Loucy (cell line): ENCODE results near the gene MCF2L.

ENCODE experiments used
- H2AFZ ChIP-seq: fragments of 200-600 bp; sonication (generic); 2 replicates; pipeline ENCODE4 v1.6.0; 2016; ENCODE audit warnings: antibody characterized with exemption, mild to moderate bottlenecking, low read length, moderate library complexity
- H3F3A ChIP-seq: fragments of 200-600 bp; 2 replicates; pipeline ENCODE4 v1.6.0; 2016; ENCODE audit warnings: antibody characterized with exemption, low read depth, mild to moderate bottlenecking
- H3K27me3 ChIP-seq: fragments of 200-600 bp; sonication (generic); 2 replicates; pipeline ENCODE4 v1.6.1; 2014; ENCODE audit warnings: low read length, mild to moderate bottlenecking; ENCODE audit not compliant: insufficient read depth, poor library complexity, severe bottlenecking
- H3K36me3 ChIP-seq: fragments of 200-600 bp; sonication (generic); 2 replicates; pipeline ENCODE4 v1.6.1; 2016; ENCODE audit warnings: low read length; ENCODE audit not compliant: insufficient read depth
- H3K4me1 ChIP-seq: fragments of 200-600 bp; sonication (generic); 2 replicates; pipeline ENCODE4 v1.5.1; 2014; ENCODE audit warnings: low read length, mild to moderate bottlenecking; ENCODE audit not compliant: insufficient read depth, poor library complexity, severe bottlenecking
- H3K4me2 ChIP-seq: fragments of 200-600 bp; sonication (generic); 2 replicates; pipeline ENCODE4 v1.6.0; 2014; ENCODE audit warnings: antibody characterized with exemption, low read length, low read depth, mild to moderate bottlenecking; ENCODE audit not compliant: poor library complexity, severe bottlenecking
- H3K4me3 ChIP-seq: fragments of 200-600 bp; sonication (generic); 2 replicates; pipeline ENCODE4 v1.5.1; 2014; ENCODE audit warnings: low read length, mild to moderate bottlenecking, mixed read lengths; ENCODE audit not compliant: poor library complexity, severe bottlenecking
- H3K79me2 ChIP-seq: fragments of 200-600 bp; sonication (generic); 2 replicates; pipeline ENCODE4 v1.6.1; 2014; ENCODE audit warnings: low read length; ENCODE audit not compliant: insufficient read depth
- H3K9ac ChIP-seq: fragments of 200-600 bp; sonication (generic); 2 replicates; pipeline ENCODE4 v1.6.0; 2014; ENCODE audit warnings: mild to moderate bottlenecking, low read depth, low read length, moderate library complexity; ENCODE audit not compliant: poor library complexity, severe bottlenecking
- H3K9me2 ChIP-seq: fragments of 200-600 bp; sonication (generic); replicated peaks from 2 replicates; pipeline ENCODE4 v1.6.1; 2016; ENCODE audit warnings: low read depth, low read length, mixed read lengths
- H3K9me3 ChIP-seq: fragments of 200-600 bp; sonication (generic); 2 replicates; pipeline ENCODE4 v1.6.1; 2014; ENCODE audit warnings: mild to moderate bottlenecking, antibody characterized with exemption, low read length, low read depth; ENCODE audit not compliant: insufficient read depth
- H4K20me1 ChIP-seq: fragments of 200-600 bp; sonication (generic); 2 replicates; pipeline ENCODE4 v1.6.0; 2014; ENCODE audit warnings: antibody characterized with exemption, low read length, mild to moderate bottlenecking; ENCODE audit not compliant: insufficient read depth, poor library complexity, severe bottlenecking
- EZH2phosphoT487 ChIP-seq: fragments of 200-600 bp; IDR thresholded peaks from 2 replicates; pipeline ENCODE4 v1.6.1; 2018; ENCODE audit warnings: antibody characterized with exemption, mild to moderate bottlenecking, moderate library complexity, borderline replicate concordance
- TF ChIP-seq, protein P1 (sequence below): fragments of 200-600 bp; sonication (generic); conservative IDR thresholded peaks from 2 replicates; pipeline ENCODE4 v1.5.1; 2014; ENCODE audit warnings: mild to moderate bottlenecking, antibody characterized with exemption, low read length

The MCF2L gene

DNA sequence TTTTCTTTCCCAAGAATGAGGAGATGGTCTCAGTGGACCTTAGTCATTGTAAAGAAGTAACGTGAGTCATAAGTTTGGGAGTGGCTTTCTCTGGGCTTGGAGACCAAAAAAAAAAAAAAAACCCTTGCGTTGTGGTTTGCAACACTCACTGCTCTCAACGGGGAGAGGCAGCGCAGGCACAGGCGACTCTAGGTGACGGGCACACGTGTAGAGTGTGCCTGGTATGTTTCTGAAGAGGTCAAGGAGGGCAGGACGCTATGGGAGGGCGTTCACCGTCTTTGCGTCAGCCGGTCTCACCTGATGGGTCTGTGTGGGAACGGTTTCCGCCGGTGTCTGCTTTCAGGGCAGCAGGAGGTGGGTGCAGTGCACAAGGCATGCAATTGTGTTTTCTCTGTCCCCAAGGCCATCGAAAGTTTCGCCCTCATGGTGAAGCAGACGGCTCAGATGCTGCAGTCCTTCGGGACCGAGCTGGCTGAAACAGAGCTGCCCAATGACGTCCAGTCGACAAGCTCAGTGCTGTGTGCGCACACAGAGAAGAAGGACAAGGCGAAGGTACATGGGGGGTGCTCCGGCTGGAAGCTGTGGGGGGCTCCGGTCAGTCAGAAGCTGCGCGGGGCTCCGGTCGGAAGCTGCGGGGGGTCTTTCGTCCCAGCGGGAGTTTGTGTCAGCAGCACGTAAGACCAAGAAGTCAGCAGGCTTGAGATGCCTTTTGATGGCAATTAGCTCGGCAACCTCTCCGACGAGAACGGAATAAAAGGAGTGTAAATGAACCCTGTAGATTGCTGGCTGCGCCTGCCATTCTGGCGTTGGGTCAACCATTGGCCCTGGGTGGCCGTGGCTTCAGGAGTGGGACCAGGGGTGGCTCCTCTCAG, 95.8 kb downstream of the MCF2L start:
- no peaks in the 10 kb centered on the region for H3K36me3 ChIP-seq
- H3K4me3 ChIP-seq = no peak overlapping the region
- no peaks in the 10 kb centered on the region for H3K4me1 ChIP-seq
- H3K9me3 ChIP-seq = no peaks in the 10 kb centered on the region
- no peaks in the 10 kb centered on the region for H3K9me2 ChIP-seq
- H4K20me1 ChIP-seq = no peaks in the 10 kb centered on the region
- H2AFZ ChIP-seq = no peak overlapping the region
- H3K79me2 ChIP-seq = no peaks in the 10 kb centered on the region
- no peak overlapping the region for H3K9ac ChIP-seq
- no peaks in the 10 kb centered on the region for H3F3A ChIP-seq
- no peak for TF ChIP-seq EZH2phosphoT487
- TF ChIP-seq, protein P1, sequence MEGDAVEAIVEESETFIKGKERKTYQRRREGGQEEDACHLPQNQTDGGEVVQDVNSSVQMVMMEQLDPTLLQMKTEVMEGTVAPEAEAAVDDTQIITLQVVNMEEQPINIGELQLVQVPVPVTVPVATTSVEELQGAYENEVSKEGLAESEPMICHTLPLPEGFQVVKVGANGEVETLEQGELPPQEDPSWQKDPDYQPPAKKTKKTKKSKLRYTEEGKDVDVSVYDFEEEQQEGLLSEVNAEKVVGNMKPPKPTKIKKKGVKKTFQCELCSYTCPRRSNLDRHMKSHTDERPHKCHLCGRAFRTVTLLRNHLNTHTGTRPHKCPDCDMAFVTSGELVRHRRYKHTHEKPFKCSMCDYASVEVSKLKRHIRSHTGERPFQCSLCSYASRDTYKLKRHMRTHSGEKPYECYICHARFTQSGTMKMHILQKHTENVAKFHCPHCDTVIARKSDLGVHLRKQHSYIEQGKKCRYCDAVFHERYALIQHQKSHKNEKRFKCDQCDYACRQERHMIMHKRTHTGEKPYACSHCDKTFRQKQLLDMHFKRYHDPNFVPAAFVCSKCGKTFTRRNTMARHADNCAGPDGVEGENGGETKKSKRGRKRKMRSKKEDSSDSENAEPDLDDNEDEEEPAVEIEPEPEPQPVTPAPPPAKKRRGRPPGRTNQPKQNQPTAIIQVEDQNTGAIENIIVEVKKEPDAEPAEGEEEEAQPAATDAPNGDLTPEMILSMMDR = no peak
- no peak overlapping the region for H3K4me2 ChIP-seq
- H3K27me3 ChIP-seq = no peaks in the 10 kb centered on the region

- Histone ChIP-seq H3K4me3 (no peak overlapping the region), H2AFZ (no peak overlapping the region), H3K9me2 (no peaks in the 10 kb centered on the region), H3K4me1 (no peaks in the 10 kb centered on the region), H3K4me2 (no peak overlapping the region), H3K9ac (no peak overlapping the region), H3K9me3 (no peaks in the 10 kb centered on the region), H3F3A (no peaks in the 10 kb centered on the region), H3K79me2 (no peaks in the 10 kb centered on the region), H3K36me3 (no peaks in the 10 kb centered on the region), H4K20me1 (no peaks in the 10 kb centered on the region), H3K27me3 (no peaks in the 10 kb centered on the region)
- TF ChIP-seq, protein P1 = no peak
- TF ChIP-seq EZH2phosphoT487 = no peak
These were observed 96.6 kb downstream of the MCF2L start for GRCh38 chr13:113065406-113066141.

DNA sequence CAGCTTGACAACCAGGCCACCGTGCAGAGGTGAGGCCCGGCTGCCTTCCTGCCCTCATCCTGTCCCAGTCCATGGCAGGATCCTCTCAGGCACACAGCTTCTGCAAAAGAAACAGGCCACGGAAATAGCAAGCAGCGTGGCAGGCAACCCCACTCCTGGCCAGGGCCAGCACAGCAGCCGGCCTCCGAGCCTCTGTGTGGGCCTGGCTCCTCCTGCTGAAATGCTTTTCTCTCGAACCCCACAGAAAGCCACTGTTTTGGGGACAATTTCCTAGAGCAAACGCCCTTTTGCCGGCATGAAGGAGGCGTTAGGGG, 97.1 kb downstream of the MCF2L start:
- H3K9me2 ChIP-seq = no peaks in the 10 kb centered on the region
- no peak overlapping the region for H3K4me3 ChIP-seq
- no peaks in the 10 kb centered on the region for H4K20me1 ChIP-seq
- H2AFZ ChIP-seq = no peak overlapping the region
- H3K36me3 ChIP-seq = no peaks in the 10 kb centered on the region
- no peaks in the 10 kb centered on the region for H3K9me3 ChIP-seq
- no peaks in the 10 kb centered on the region for H3K4me1 ChIP-seq
- TF ChIP-seq, protein P1 = no peak
- TF ChIP-seq EZH2phosphoT487 = no peak
- no peak overlapping the region for H3K9ac ChIP-seq
- H3K27me3 ChIP-seq = no peaks in the 10 kb centered on the region
- no peaks in the 10 kb centered on the region for H3K79me2 ChIP-seq
- H3K4me2 ChIP-seq = no peak overlapping the region
- H3F3A ChIP-seq = no peaks in the 10 kb centered on the region
